Stimulated activated CD8-positive, alpha-beta memory T cell treated with anti-CD3 and anti-CD28 coated beads, Interleukin-12 subunit alpha, Interleukin-12 subunit beta, amount 100 ng/mL, for 1 hour (primary cell): ENCODE measurements around the gene ANKRD20A1.
"Not testable (repeated sequence)": the region's sequence is repeated elsewhere in the genome, so short reads cannot be mapped to it uniquely, and the experiment has no call there.

Experiments
- DNase-seq: peaks from one replicate; pipeline ENCODE4 v3.0.0-alpha.2; 2020; ENCODE audit warnings: low read depth

The ANKRD20A1 gene

DNA sequence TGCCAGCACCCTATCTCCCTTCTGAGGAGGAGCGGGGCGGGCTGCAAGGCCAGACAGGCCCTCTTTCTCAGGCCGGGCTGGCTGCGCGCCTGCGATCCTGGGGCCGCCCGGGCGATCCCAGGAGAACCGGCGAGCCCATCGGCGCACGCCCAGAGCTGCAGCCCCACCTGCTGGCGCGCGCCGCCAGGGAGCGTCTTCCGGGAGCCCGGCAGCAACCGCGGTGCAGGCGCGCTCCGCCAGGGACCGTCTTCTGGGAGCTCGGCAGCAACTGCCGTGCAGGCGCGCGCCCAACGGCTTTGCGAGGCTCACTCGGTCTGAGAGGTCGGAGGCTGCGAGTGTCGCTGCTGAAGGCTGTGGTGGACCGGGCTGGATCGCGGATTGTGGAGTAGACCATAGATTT lies at the start of gene ANKRD20A1:
TSS of gene ANKRD20A1 (plus strand) at position 61 of the 400 bp plus-strand sequence. CDS start 496 bp downstream, outside the sequence.
- not testable (repeated sequence) for DNase-seq

DNA sequence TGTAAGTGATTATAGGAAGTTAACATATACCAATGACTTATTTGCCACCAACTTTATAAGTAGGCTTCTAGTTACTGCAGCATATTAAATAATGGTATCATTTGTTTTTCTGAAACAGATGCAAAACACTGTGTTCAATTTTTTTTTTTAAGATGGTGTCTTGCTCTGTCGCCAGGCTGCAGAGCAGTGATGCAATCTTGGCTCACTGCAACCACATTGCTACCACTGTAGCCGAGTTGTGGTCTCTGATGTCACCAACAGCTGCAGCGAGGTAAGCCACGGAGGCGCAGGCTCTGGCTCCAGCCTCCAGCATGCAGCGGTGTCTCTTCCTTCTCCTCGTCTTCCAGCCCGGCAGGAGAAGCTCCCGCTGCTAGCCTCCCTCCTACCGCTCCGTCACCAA lies 26.6 kb upstream of the ANKRD20A1 start:
- not testable (repeated sequence) for DNase-seq
